WTC11 (cell line): ENCODE measurements around the gene EDC4. TPM values are rescaled to one million over a fixed set of nuclear protein-coding genes. Genes with fewer than 3 reads are reported as not detected.

Experiments used
- ATAC-seq: fragments of 200-7000 bp; cut with Tn5 transposase; 2 replicates; pipeline ENCODE4 v1.10.0; 2021; ENCODE audit warnings: mild to moderate bottlenecking, moderate library complexity
- CTCF ChIA-PET: fragments of 300-600 bp; sonication (Branson Sonifier 250); formaldehyde crosslinking; loops from one replicate; lab custom pipeline; 2021; ENCODE audit warnings: antibody characterized with exemption; lab: Charles Lee
- POLR2A ChIA-PET: fragments of 350-600 bp; sonication (Branson Sonifier 250); formaldehyde crosslinking; loops from one replicate; lab custom pipeline; 2021; ENCODE audit warnings: antibody characterized with exemption; lab: Charles Lee
- DNase-seq: peaks from one replicate; pipeline ENCODE4 v3.0.0; 2021; ENCODE audit warnings: low spot score
- H3K27ac Mint-ChIP-seq: 2 replicates; pipeline ENCODE4 v1.8.0; 2021; ENCODE audit warnings: mixed read lengths
- H3K27me3 Mint-ChIP-seq: 2 replicates; pipeline ENCODE4 v1.8.0; 2021; ENCODE audit warnings: low read depth, mild to moderate bottlenecking, moderate library complexity, mixed read lengths
- H3K36me3 Mint-ChIP-seq: 2 replicates; pipeline ENCODE4 v1.8.0; 2021; ENCODE audit warnings: mixed read lengths
- H3K4me1 Mint-ChIP-seq: 2 replicates; pipeline ENCODE4 v1.8.0; 2022; ENCODE audit warnings: mixed read lengths
- H3K4me3 Mint-ChIP-seq: 2 replicates; pipeline ENCODE4 v1.8.0; 2021; ENCODE audit warnings: mild to moderate bottlenecking, moderate library complexity, mixed read lengths
- H3K9me3 Mint-ChIP-seq: 2 replicates; pipeline ENCODE4 v1.8.0; 2021; ENCODE audit warnings: mixed read lengths
- ATF1 ChIP-seq: sonication (generic); formaldehyde crosslinking; IDR thresholded peaks from 2 replicates; pipeline ENCODE4 v1.8.1; 2023; ENCODE audit warnings: mild to moderate bottlenecking, moderate library complexity, missing genetic modification reagents
- CREB1 ChIP-seq: sonication (generic); formaldehyde crosslinking; IDR thresholded peaks from 2 replicates; pipeline ENCODE4 v1.8.0; 2023; ENCODE audit warnings: mild to moderate bottlenecking, missing genetic modification reagents
- ELF4 ChIP-seq: sonication (generic); formaldehyde crosslinking; IDR thresholded peaks from 2 replicates; pipeline ENCODE4 v1.8.1; 2022; ENCODE audit warnings: low read depth, mild to moderate bottlenecking, moderate library complexity, missing genetic modification reagents
- ETV6 ChIP-seq: sonication (generic); formaldehyde crosslinking; IDR thresholded peaks from 2 replicates; pipeline ENCODE4 v1.8.1; 2022; ENCODE audit warnings: mild to moderate bottlenecking, missing genetic modification reagents
- FOXK1 ChIP-seq: sonication (generic); formaldehyde crosslinking; IDR thresholded peaks from 2 replicates; pipeline ENCODE4 v1.8.0; 2022; ENCODE audit warnings: mild to moderate bottlenecking, moderate library complexity, missing genetic modification reagents
- GRHL2 ChIP-seq: fragments of 250-450 bp; sonication (Bioruptor Pico); IDR thresholded peaks from 2 replicates; pipeline ENCODE4 v1.8.0; 2022; ENCODE audit warnings: mild to moderate bottlenecking, moderate library complexity; ENCODE audit not compliant: insufficient replicate concordance, severe bottlenecking
- HMGA2 ChIP-seq: fragments of 250-450 bp; sonication (Bioruptor Pico); IDR thresholded peaks from 2 replicates; pipeline ENCODE4 v1.4.0; 2021; ENCODE audit warnings: mild to moderate bottlenecking, moderate library complexity
- MXD4 ChIP-seq: fragments of 250-450 bp; sonication (Bioruptor Pico); IDR thresholded peaks from 2 replicates; pipeline ENCODE4 v1.8.0; 2021; ENCODE audit warnings: mild to moderate bottlenecking, moderate library complexity, borderline replicate concordance
- MYBL2 ChIP-seq: sonication (generic); formaldehyde crosslinking; IDR thresholded peaks from 2 replicates; pipeline ENCODE4 v1.8.1; 2023; ENCODE audit warnings: mild to moderate bottlenecking, moderate library complexity, missing genetic modification reagents
- NFYB ChIP-seq: sonication (generic); formaldehyde crosslinking; conservative IDR thresholded peaks from 2 replicates; pipeline ENCODE4 v1.8.0; 2022; ENCODE audit warnings: low read depth, missing genetic modification reagents
- TEAD1 ChIP-seq: sonication (generic); formaldehyde crosslinking; IDR thresholded peaks from 2 replicates; pipeline ENCODE4 v1.8.0; 2022; ENCODE audit warnings: mild to moderate bottlenecking, missing genetic modification reagents
- ZNF121 ChIP-seq: sonication (generic); formaldehyde crosslinking; IDR thresholded peaks from 2 replicates; pipeline ENCODE4 v1.8.0; 2023; ENCODE audit warnings: missing genetic modification reagents
- ZNF263 ChIP-seq: sonication (generic); formaldehyde crosslinking; IDR thresholded peaks from 2 replicates; pipeline ENCODE4 v1.8.1; 2022; ENCODE audit warnings: low read depth, mild to moderate bottlenecking, moderate library complexity, missing genetic modification reagents
- total RNA-seq: library from RNA; stranded (reverse); gene quantifications from 3 replicates; pipeline ENCODE4 v1.2.3, GENCODE V29; 2021
- TF ChIP-seq, protein P1 (sequence below): sonication (generic); formaldehyde crosslinking; IDR thresholded peaks from 2 replicates; pipeline ENCODE4 v1.8.0; 2022; ENCODE audit warnings: missing genetic modification reagents
- TF ChIP-seq, protein P2 (sequence below): fragments of 250-450 bp; sonication (Bioruptor Pico); IDR thresholded peaks from 2 replicates; pipeline ENCODE4 v2.1.2; 2022; ENCODE audit warnings: mild to moderate bottlenecking, moderate library complexity
- TF ChIP-seq, protein P3 (sequence below): fragments of 250-450 bp; sonication (Bioruptor Pico); IDR thresholded peaks from 2 replicates; pipeline ENCODE4 v1.9.0; 2021; ENCODE audit warnings: mild to moderate bottlenecking
- TF ChIP-seq, protein P4 (sequence below): fragments of 250-450 bp; sonication (Bioruptor Pico); IDR thresholded peaks from 2 replicates; pipeline ENCODE4 v1.9.0; 2021; ENCODE audit warnings: moderate library complexity, mild to moderate bottlenecking, inconsistent platforms, borderline replicate concordance
- TF ChIP-seq, protein P5 (sequence below): fragments of 250-450 bp; sonication (Bioruptor Pico); IDR thresholded peaks from 2 replicates; pipeline ENCODE4 v1.9.0; 2021; ENCODE audit warnings: mild to moderate bottlenecking, borderline replicate concordance

Gene EDC4
- total RNA-seq, 1 experiment from 2014 or later, result 83.7 TPM

DNA sequence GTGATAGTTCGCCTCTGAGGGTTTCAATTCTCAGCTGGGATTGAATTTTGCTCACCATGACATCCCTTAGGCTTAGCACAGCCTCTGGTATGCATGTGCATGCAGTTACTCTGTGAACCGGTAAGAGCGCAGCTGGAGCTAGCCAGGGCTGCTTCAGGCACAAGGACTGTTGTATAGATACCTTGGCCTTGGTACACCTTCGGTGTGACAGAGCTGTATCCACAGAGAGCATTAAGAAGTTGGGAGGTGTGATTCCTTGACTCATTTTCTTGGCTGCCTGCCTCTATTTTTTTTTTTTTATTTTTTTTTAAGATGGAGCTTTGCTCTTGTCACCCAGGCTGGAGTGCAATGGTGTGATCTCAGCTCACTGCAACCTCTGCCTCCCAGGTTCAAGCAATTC, 28.4 kb upstream of the EDC4 start:
- Mint-ChIP-seq H3K9me3 (no peaks in the 10 kb centered on the region), H3K4me1 (peaks cover 51% of the 10 kb centered on the region), H3K4me3 (peak overlapping the region; percentile 94), H3K27me3 (no peaks in the 10 kb centered on the region), H3K27ac (peak overlapping the region; percentile 72; the same call in 1 of the 2 replicates), H3K36me3 (peaks cover 4% of the 10 kb centered on the region; the same call in 1 of the 2 replicates)
- DNase-seq (no peak), ATAC-seq (no peak)
- CTCF ChIA-PET, result interaction anchor here (0.7 to 4.4 kb wide), 10 partner anchors 11 to 181 kb away, joined by 3 to 58 read pairs (median 6); partner anchors contain the start of genes EDC4 and NRN1L
- TF ChIP-seq, protein P1, sequence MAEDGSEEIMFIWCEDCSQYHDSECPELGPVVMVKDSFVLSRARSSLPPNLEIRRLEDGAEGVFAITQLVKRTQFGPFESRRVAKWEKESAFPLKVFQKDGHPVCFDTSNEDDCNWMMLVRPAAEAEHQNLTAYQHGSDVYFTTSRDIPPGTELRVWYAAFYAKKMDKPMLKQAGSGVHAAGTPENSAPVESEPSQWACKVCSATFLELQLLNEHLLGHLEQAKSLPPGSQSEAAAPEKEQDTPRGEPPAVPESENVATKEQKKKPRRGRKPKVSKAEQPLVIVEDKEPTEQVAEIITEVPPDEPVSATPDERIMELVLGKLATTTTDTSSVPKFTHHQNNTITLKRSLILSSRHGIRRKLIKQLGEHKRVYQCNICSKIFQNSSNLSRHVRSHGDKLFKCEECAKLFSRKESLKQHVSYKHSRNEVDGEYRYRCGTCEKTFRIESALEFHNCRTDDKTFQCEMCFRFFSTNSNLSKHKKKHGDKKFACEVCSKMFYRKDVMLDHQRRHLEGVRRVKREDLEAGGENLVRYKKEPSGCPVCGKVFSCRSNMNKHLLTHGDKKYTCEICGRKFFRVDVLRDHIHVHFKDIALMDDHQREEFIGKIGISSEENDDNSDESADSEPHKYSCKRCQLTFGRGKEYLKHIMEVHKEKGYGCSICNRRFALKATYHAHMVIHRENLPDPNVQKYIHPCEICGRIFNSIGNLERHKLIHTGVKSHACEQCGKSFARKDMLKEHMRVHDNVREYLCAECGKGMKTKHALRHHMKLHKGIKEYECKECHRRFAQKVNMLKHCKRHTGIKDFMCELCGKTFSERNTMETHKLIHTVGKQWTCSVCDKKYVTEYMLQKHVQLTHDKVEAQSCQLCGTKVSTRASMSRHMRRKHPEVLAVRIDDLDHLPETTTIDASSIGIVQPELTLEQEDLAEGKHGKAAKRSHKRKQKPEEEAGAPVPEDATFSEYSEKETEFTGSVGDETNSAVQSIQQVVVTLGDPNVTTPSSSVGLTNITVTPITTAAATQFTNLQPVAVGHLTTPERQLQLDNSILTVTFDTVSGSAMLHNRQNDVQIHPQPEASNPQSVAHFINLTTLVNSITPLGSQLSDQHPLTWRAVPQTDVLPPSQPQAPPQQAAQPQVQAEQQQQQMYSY (CRISPR knock-in tag), result no peak
- no peak for TF ChIP-seq ELF4 (CRISPR knock-in tag)
- POLR2A ChIA-PET, result interaction anchor here (0.6 to 1.3 kb wide), 4 partner anchors 10 to 363 kb away, joined by 3 to 6 read pairs (median 4); partner anchors contain the start of genes ATP6V0D1, NRN1L, RANBP10 and TSNAXIP1

DNA sequence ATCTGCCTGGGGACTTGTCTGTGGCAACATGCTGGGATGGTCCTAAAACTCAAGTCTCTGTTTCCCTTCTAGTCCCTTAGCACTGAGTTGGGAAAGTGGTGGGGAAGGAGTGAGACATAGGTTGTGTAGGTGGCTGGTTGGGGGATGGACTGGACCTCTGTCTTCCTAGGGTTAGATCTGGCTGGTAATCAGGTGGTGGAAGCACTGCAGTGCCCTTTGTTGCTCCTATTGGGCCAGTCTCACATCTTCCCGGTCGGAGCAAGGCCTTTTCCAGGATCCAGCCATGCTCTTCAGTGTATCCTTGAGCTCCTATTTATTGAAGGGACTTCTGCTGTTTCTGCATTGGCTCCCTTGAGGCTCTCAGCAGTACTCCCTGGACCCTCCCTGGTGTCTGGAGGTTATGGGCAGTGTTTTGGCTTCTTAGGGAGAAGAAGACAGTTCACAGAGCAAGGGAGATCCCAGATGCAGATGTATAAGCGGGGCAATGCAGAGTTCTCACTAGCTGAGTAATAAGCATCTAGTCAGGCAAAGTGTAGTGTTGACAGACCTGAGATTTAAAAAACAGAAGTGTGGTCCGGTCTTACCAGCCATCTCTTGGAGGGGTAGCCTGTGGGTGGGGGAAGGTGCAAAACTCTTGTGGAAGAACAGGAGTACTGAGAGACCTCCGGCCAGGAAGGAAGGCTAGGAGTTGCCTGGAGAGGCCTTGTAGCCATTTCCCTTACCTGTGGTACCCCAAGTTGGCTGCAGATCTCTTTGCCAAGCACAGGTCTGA, 27.4 kb upstream of the EDC4 start:
- Mint-ChIP-seq H3K27me3 (no peaks in the 10 kb centered on the region), H3K27ac (peak overlapping the region; percentile 100), H3K4me3 (peak overlapping the region; percentile 88), H3K36me3 (peaks cover 11% of the 10 kb centered on the region), H3K9me3 (no peaks in the 10 kb centered on the region), H3K4me1 (peaks cover 51% of the 10 kb centered on the region)
- ChIA-PET POLR2A (interaction anchor here (0.6 to 1.4 kb wide), 8 partner anchors 11 to 364 kb away, joined by 3 to 9 read pairs (median 4); partner anchors contain the start of genes ATP6V0D1, NRN1L, RANBP10 and TSNAXIP1), CTCF (interaction anchor here (1.0 to 4.4 kb wide), 13 partner anchors 9 to 182 kb away, joined by 3 to 58 read pairs (median 6); partner anchors contain the start of genes EDC4, NRN1L, RANBP10 and TSNAXIP1)
- DNase-seq (no peak), ATAC-seq (no peak)
- TF ChIP-seq MXD4 (CRISPR knock-in tag) (no peak), ATF1 (CRISPR knock-in tag) (no peak), GRHL2 (CRISPR knock-in tag) (no peak), TEAD1 (no peak), NFYB (CRISPR knock-in tag) (no peak), HMGA2 (no peak), ZNF263 (CRISPR knock-in tag) (no peak), FOXK1 (CRISPR knock-in tag) (no peak), CREB1 (CRISPR knock-in tag) (no peak), ETV6 (CRISPR knock-in tag) (no peak), ZNF121 (CRISPR knock-in tag) (no peak), MYBL2 (no peak)
- TF ChIP-seq, protein P2, sequence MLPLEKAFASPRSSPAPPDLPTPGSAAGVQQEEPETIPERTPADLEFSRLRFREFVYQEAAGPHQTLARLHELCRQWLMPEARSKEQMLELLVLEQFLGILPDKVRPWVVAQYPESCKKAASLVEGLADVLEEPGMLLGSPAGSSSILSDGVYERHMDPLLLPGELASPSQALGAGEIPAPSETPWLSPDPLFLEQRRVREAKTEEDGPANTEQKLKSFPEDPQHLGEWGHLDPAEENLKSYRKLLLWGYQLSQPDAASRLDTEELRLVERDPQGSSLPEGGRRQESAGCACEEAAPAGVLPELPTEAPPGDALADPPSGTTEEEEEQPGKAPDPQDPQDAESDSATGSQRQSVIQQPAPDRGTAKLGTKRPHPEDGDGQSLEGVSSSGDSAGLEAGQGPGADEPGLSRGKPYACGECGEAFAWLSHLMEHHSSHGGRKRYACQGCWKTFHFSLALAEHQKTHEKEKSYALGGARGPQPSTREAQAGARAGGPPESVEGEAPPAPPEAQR (CRISPR knock-in tag), result no peak
- TF ChIP-seq, protein P3, sequence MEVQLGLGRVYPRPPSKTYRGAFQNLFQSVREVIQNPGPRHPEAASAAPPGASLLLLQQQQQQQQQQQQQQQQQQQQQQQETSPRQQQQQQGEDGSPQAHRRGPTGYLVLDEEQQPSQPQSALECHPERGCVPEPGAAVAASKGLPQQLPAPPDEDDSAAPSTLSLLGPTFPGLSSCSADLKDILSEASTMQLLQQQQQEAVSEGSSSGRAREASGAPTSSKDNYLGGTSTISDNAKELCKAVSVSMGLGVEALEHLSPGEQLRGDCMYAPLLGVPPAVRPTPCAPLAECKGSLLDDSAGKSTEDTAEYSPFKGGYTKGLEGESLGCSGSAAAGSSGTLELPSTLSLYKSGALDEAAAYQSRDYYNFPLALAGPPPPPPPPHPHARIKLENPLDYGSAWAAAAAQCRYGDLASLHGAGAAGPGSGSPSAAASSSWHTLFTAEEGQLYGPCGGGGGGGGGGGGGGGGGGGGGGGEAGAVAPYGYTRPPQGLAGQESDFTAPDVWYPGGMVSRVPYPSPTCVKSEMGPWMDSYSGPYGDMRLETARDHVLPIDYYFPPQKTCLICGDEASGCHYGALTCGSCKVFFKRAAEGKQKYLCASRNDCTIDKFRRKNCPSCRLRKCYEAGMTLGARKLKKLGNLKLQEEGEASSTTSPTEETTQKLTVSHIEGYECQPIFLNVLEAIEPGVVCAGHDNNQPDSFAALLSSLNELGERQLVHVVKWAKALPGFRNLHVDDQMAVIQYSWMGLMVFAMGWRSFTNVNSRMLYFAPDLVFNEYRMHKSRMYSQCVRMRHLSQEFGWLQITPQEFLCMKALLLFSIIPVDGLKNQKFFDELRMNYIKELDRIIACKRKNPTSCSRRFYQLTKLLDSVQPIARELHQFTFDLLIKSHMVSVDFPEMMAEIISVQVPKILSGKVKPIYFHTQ (CRISPR knock-in tag), result no peak
- TF ChIP-seq, protein P4, sequence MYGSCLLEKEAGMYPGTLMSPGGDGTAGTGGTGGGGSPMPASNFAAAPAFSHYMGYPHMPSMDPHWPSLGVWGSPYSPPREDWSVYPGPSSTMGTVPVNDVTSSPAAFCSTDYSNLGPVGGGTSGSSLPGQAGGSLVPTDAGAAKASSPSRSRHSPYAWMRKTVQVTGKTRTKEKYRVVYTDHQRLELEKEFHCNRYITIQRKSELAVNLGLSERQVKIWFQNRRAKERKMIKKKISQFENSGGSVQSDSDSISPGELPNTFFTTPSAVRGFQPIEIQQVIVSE, result no peak
- TF ChIP-seq, protein P5, sequence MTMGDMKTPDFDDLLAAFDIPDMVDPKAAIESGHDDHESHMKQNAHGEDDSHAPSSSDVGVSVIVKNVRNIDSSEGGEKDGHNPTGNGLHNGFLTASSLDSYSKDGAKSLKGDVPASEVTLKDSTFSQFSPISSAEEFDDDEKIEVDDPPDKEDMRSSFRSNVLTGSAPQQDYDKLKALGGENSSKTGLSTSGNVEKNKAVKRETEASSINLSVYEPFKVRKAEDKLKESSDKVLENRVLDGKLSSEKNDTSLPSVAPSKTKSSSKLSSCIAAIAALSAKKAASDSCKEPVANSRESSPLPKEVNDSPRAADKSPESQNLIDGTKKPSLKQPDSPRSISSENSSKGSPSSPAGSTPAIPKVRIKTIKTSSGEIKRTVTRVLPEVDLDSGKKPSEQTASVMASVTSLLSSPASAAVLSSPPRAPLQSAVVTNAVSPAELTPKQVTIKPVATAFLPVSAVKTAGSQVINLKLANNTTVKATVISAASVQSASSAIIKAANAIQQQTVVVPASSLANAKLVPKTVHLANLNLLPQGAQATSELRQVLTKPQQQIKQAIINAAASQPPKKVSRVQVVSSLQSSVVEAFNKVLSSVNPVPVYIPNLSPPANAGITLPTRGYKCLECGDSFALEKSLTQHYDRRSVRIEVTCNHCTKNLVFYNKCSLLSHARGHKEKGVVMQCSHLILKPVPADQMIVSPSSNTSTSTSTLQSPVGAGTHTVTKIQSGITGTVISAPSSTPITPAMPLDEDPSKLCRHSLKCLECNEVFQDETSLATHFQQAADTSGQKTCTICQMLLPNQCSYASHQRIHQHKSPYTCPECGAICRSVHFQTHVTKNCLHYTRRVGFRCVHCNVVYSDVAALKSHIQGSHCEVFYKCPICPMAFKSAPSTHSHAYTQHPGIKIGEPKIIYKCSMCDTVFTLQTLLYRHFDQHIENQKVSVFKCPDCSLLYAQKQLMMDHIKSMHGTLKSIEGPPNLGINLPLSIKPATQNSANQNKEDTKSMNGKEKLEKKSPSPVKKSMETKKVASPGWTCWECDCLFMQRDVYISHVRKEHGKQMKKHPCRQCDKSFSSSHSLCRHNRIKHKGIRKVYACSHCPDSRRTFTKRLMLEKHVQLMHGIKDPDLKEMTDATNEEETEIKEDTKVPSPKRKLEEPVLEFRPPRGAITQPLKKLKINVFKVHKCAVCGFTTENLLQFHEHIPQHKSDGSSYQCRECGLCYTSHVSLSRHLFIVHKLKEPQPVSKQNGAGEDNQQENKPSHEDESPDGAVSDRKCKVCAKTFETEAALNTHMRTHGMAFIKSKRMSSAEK (CRISPR knock-in tag), result no peak
